D721Med (cell line): ENCODE measurements around the gene YRDC.

Experiments used
- DNase-seq: peaks from one replicate; pipeline ENCODE4 v3.0.0; 2011; ENCODE audit warnings: low spot score; ENCODE audit not compliant: insufficient read length
- FAIRE-seq: peaks from 2 replicates; lab custom pipeline; 2011; peaks lifted over from hg19 to GRCh38; lab: Jason Lieb, UNC
- CTCF ChIP-seq: IDR thresholded peaks from 2 replicates; pipeline ENCODE4 v1.5.1; 2012; ENCODE audit warnings: mild to moderate bottlenecking, control low read depth; ENCODE audit not compliant: insufficient read depth; ENCODE audit errors: missing control alignments

Gene YRDC

GRCh38 chr1:37765916-37766664 is 41.9 kb downstream of the YRDC start:
- DNase-seq (no peak), FAIRE-seq (no peak)
- peak; percentile 43 for TF ChIP-seq CTCF

- no peak for TF ChIP-seq CTCF
- peak; percentile 76 for DNase-seq
- FAIRE-seq: no peak
These were observed 43.0 kb downstream of the YRDC start, which contains the start of gene EPHA10 for GRCh38 chr1:37764888-37765441. EPHA10 (minus strand) TSS chr1:37765120; CDS start chr1:37765066, 54 bp downstream.

GRCh38 chr1:37764414-37764825 is 43.6 kb downstream of the YRDC start:
- TF ChIP-seq CTCF: no peak
- no peak for DNase-seq
- no peak for FAIRE-seq

GRCh38 chr1:37763791-37764413 is 44.1 kb downstream of the YRDC start:
- FAIRE-seq (no peak), DNase-seq (no peak)
- TF ChIP-seq CTCF: no peak

GRCh38 chr1:37762516-37762915 is 45.5 kb downstream of the YRDC start:
- FAIRE-seq (no peak), DNase-seq (no peak)
- TF ChIP-seq CTCF: no peak

GRCh38 chr1:37761416-37762095 is 46.5 kb downstream of the YRDC start:
- TF ChIP-seq CTCF: no peak
- DNase-seq (no peak), FAIRE-seq (no peak)
